ENCODE data around the gene FAAH2.

GRCh38 chrX:57380026-57380796 is 93.7 kb downstream of the FAAH2 start:
- TF ChIP-seq CTCF (IDR thresholded peaks at IDR 0.05 in 4 of 5, conservative IDR thresholded peaks at IDR 0.05 in 1 of 5) (no peak), POLR2A (IDR thresholded peaks at IDR 0.05) (no peak)
